ENCODE results near the gene CCDC70. TPM values are rescaled to one million over a fixed set of nuclear protein-coding genes. Genes with fewer than 3 reads are reported as not detected.

Gene CCDC70
- total and polyA plus RNA-seq, 3 experiments from 2014 or later: not detected

DNA sequence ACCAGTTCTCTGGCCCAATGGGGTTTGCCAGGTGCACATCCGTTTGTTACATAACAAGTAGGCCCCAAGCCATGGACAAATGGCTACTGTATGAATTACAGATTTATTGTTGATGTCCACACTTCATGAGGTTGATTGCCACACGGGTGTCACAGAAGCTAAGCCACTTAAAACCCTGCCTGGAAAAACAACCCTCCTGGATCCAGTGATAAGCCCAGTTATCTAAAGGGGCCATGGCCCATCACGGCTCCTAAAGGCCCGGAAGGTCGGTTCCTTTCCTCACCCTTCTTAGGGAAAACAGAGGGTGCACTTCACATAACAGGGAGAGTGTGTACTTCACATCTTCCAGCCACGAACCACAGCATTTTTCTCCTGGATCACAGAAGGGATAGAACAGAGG, 20.9 kb upstream of the CCDC70 start:
- H3K9me3 ChIP-seq (ENCODE audit: low read length): no peaks in the 10 kb centered on the region
- peaks cover 5% of the 10 kb centered on the region for H3K4me1 ChIP-seq (ENCODE audit: insufficient read depth, low read length)
- no peak overlapping the region for H3K4me3 Mint-ChIP-seq
- no peak for DNase-seq
- no peak overlapping the region for H3K27ac ChIP-seq (ENCODE audit: low read depth, low read length)
- H3K9me3 Mint-ChIP-seq: no peaks in the 10 kb centered on the region
- no peaks in the 10 kb centered on the region for H3K27me3 ChIP-seq (ENCODE audit: insufficient read depth, low read length, poor library complexity, severe bottlenecking)
- ChIA-PET CTCF (interaction anchor here (1.4 kb wide), 1 partner anchor 26 kb away, joined by 3 read pairs; no protein-coding TSS in a partner anchor), POLR2A (no interaction called here)
- no peak overlapping the region for H3K4me3 ChIP-seq (ENCODE audit: low read length)
- no peak overlapping the region for H3K27ac Mint-ChIP-seq
- no peaks in the 10 kb centered on the region for H3K36me3 ChIP-seq (ENCODE audit: insufficient read depth, low read length)
- H3K36me3 Mint-ChIP-seq: peaks cover 0 to 1% (median 0%) of the 10 kb centered on the region in 3 donors
- peaks cover 4 to 13% (median 6%) of the 10 kb centered on the region in 3 donors for H3K4me1 Mint-ChIP-seq
- H3K27me3 Mint-ChIP-seq: peaks cover 9 to 15% of the 10 kb centered on the region in 2 donors

GRCh38 chr13:51841732-51842131, 20.0 kb upstream of the CCDC70 start:
- POLR2A ChIA-PET: no interaction called here
- no peaks in the 10 kb centered on the region for H3K36me3 ChIP-seq (ENCODE audit: insufficient read depth, low read length)
- Mint-ChIP-seq H3K4me3 (no peak overlapping the region), H3K9me3 (no peaks in the 10 kb centered on the region), H3K36me3 (no peaks in the 10 kb centered on the region), H3K27ac (no peak overlapping the region), H3K27me3 (peaks cover 9 to 15% of the 10 kb centered on the region in 2 donors), H3K4me1 (peaks cover 4 to 13% (median 6%) of the 10 kb centered on the region in 3 donors)
- no peaks in the 10 kb centered on the region for H3K9me3 ChIP-seq (ENCODE audit: low read length)
- no peak for DNase-seq
- H3K27ac ChIP-seq (ENCODE audit: low read depth, low read length): no peak overlapping the region
- CTCF ChIA-PET: interaction anchor here (0.9 to 1.6 kb wide), 3 partner anchors 20 to 29 kb away, joined by 3 read pairs; no protein-coding TSS in a partner anchor
- H3K27me3 ChIP-seq (ENCODE audit: insufficient read depth, low read length, poor library complexity, severe bottlenecking): no peaks in the 10 kb centered on the region
- peaks cover 5% of the 10 kb centered on the region for H3K4me1 ChIP-seq (ENCODE audit: insufficient read depth, low read length)
- no peak overlapping the region for H3K4me3 ChIP-seq (ENCODE audit: low read length)

- H3K4me1 Mint-ChIP-seq: peaks cover 4 to 13% (median 6%) of the 10 kb centered on the region in 3 donors
- Histone ChIP-seq H3K9me3 (ENCODE audit: low read length) (no peaks in the 10 kb centered on the region), H3K36me3 (ENCODE audit: insufficient read depth, low read length) (no peaks in the 10 kb centered on the region), H3K4me3 (ENCODE audit: low read length) (no peak overlapping the region), H3K27me3 (ENCODE audit: insufficient read depth, low read length, poor library complexity, severe bottlenecking) (no peaks in the 10 kb centered on the region), H3K4me1 (ENCODE audit: insufficient read depth, low read length) (peaks cover 5% of the 10 kb centered on the region), H3K27ac (ENCODE audit: low read depth, low read length) (no peak overlapping the region)
- DNase-seq: no peak
- no peaks in the 10 kb centered on the region for H3K9me3 Mint-ChIP-seq
- no peak overlapping the region for H3K4me3 Mint-ChIP-seq
- H3K36me3 Mint-ChIP-seq: no peaks in the 10 kb centered on the region
- peaks cover 8 to 15% of the 10 kb centered on the region in 2 donors for H3K27me3 Mint-ChIP-seq
- H3K27ac Mint-ChIP-seq: no peak overlapping the region
- ChIA-PET POLR2A (no interaction called here), CTCF (interaction anchor here (0.6 to 2.1 kb wide), 3 partner anchors 18 to 29 kb away, joined by 3 to 7 read pairs (median 3); no protein-coding TSS in a partner anchor)
Observed at GRCh38 chr13:51843529-51843928, 18.2 kb upstream of the CCDC70 start.

DNA sequence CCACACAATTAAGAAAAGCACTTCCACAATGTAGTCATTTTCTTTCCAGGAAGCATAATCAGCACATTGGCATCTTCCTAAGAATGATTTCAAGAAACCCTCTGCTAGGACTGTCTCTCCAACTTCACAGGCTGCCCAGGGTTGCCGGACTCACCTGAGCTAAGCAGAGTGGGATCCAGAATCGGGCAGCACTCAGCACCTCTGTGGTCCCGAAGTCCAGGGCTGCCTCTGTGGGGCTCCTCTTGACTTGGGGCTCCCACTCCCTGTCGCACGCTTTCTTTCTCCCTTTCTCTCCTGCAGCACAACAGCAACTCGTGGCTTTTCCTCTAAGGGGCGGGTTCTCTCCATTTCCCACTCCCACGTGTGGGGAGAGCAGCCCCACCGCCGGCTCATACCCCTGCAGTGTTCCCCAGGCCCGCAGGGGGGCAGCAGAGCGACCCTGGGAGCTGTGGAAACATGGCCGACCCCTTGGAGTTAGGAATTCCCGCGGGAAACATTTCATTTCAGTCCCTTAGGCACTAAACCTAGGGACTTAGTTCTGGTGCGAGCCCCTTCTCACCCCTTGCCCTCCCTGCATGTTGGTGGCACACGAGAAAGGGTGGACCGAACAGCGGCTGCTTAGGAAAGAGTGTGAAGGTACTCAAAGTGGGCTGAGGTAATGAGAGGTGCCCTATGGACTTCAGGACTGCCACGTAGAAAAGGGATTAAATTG, 16.8 kb upstream of the CCDC70 start, which contains the start of gene TMEM272:
Gene TMEM272 (minus strand): TSS at position 316 of the 712 bp plus-strand sequence. CDS start 6,647 bp downstream, outside the sequence.
- peak; percentile 18 to 62 (median 38) for DNase-seq
- Histone ChIP-seq H3K4me1 (ENCODE audit: insufficient read depth, low read length) (peaks cover 5% of the 10 kb centered on the region), H3K9me3 (ENCODE audit: low read length) (no peaks in the 10 kb centered on the region), H3K27me3 (ENCODE audit: insufficient read depth, low read length, poor library complexity, severe bottlenecking) (no peaks in the 10 kb centered on the region), H3K36me3 (ENCODE audit: insufficient read depth, low read length) (no peaks in the 10 kb centered on the region), H3K4me3 (ENCODE audit: low read length) (no peak within 1 kb of the TSS), H3K27ac (ENCODE audit: low read depth, low read length) (no peak within 1 kb of the TSS)
- H3K27me3 Mint-ChIP-seq: peaks cover 2 to 15% of the 10 kb centered on the region in 2 donors
- no peaks in the 10 kb centered on the region for H3K9me3 Mint-ChIP-seq
- POLR2A ChIA-PET: no interaction called here
- peak within 1 kb of the TSS in 3 of 7 donors; percentile 7 to 63 (median 35) for H3K4me3 Mint-ChIP-seq
- CTCF ChIA-PET: interaction anchor here (0.9 to 2.1 kb wide), 10 partner anchors 10 to 357 kb away, joined by 3 to 11 read pairs (median 3); no protein-coding TSS in a partner anchor
- H3K4me1 Mint-ChIP-seq: peaks cover 4 to 13% (median 6%) of the 10 kb centered on the region in 3 donors
- H3K27ac Mint-ChIP-seq: peak within 1 kb of the TSS in 1 of 8 donors; percentile 48
- H3K36me3 Mint-ChIP-seq: no peaks in the 10 kb centered on the region

- no peak for DNase-seq
- Histone ChIP-seq H3K36me3 (ENCODE audit: insufficient read depth, low read length) (no peaks in the 10 kb centered on the region), H3K4me1 (ENCODE audit: insufficient read depth, low read length) (peaks cover 5% of the 10 kb centered on the region), H3K9me3 (ENCODE audit: low read length) (no peaks in the 10 kb centered on the region), H3K4me3 (ENCODE audit: low read length) (no peak overlapping the region), H3K27ac (ENCODE audit: low read depth, low read length) (no peak overlapping the region), H3K27me3 (ENCODE audit: insufficient read depth, low read length, poor library complexity, severe bottlenecking) (no peaks in the 10 kb centered on the region)
- Mint-ChIP-seq H3K27ac (no peak overlapping the region), H3K27me3 (peaks cover 2 to 15% of the 10 kb centered on the region in 2 donors), H3K36me3 (no peaks in the 10 kb centered on the region), H3K4me3 (no peak overlapping the region), H3K4me1 (peaks cover 4 to 13% (median 6%) of the 10 kb centered on the region in 3 donors), H3K9me3 (no peaks in the 10 kb centered on the region)
- POLR2A ChIA-PET: no interaction called here
- CTCF ChIA-PET: interaction anchor here (0.9 to 2.1 kb wide), 10 partner anchors 10 to 356 kb away, joined by 3 to 11 read pairs (median 4); no protein-coding TSS in a partner anchor
Observed at GRCh38 chr13:51845574-51846318, 16.0 kb upstream of the CCDC70 start.

- no peaks in the 10 kb centered on the region for H3K9me3 Mint-ChIP-seq
- CTCF ChIA-PET: interaction anchor here (1.0 kb wide), 2 partner anchors 24 to 31 kb away, joined by 3 to 4 read pairs; no protein-coding TSS in a partner anchor
- H3K4me3 Mint-ChIP-seq: no peak overlapping the region
- H3K27ac Mint-ChIP-seq: no peak overlapping the region
- Histone ChIP-seq H3K36me3 (ENCODE audit: insufficient read depth, low read length) (no peaks in the 10 kb centered on the region), H3K27me3 (ENCODE audit: insufficient read depth, low read length, poor library complexity, severe bottlenecking) (no peaks in the 10 kb centered on the region), H3K4me3 (ENCODE audit: low read length) (no peak overlapping the region), H3K27ac (ENCODE audit: low read depth, low read length) (no peak overlapping the region), H3K4me1 (ENCODE audit: insufficient read depth, low read length) (peaks cover 5% of the 10 kb centered on the region), H3K9me3 (ENCODE audit: low read length) (no peaks in the 10 kb centered on the region)
- H3K36me3 Mint-ChIP-seq: no peaks in the 10 kb centered on the region
- H3K4me1 Mint-ChIP-seq: peaks cover 4 to 13% (median 6%) of the 10 kb centered on the region in 3 donors
- POLR2A ChIA-PET: no interaction called here
- no peak for DNase-seq
- H3K27me3 Mint-ChIP-seq: peaks cover 9 to 19% of the 10 kb centered on the region in 2 donors
Observed at GRCh38 chr13:51846756-51847155, 15.0 kb upstream of the CCDC70 start.

- Histone ChIP-seq H3K27ac (ENCODE audit: low read depth, low read length) (no peak overlapping the region), H3K4me3 (ENCODE audit: low read length) (no peak overlapping the region), H3K4me1 (ENCODE audit: insufficient read depth, low read length) (peaks cover 5% of the 10 kb centered on the region), H3K36me3 (ENCODE audit: insufficient read depth, low read length) (no peaks in the 10 kb centered on the region), H3K9me3 (ENCODE audit: low read length) (no peaks in the 10 kb centered on the region), H3K27me3 (ENCODE audit: insufficient read depth, low read length, poor library complexity, severe bottlenecking) (no peaks in the 10 kb centered on the region)
- CTCF ChIA-PET: interaction anchor here (0.8 to 2.2 kb wide), 4 partner anchors 10 to 33 kb away, joined by 3 to 8 read pairs (median 5); no protein-coding TSS in a partner anchor
- no peak overlapping the region for H3K27ac Mint-ChIP-seq
- no peaks in the 10 kb centered on the region for H3K36me3 Mint-ChIP-seq
- H3K4me1 Mint-ChIP-seq: peaks cover 4 to 13% (median 6%) of the 10 kb centered on the region in 3 donors
- POLR2A ChIA-PET: no interaction called here
- H3K9me3 Mint-ChIP-seq: no peaks in the 10 kb centered on the region
- H3K4me3 Mint-ChIP-seq: no peak overlapping the region
- H3K27me3 Mint-ChIP-seq: peaks cover 9 to 25% of the 10 kb centered on the region in 2 donors
- no peak for DNase-seq
Observed at GRCh38 chr13:51848674-51849073, 13.1 kb upstream of the CCDC70 start.
